Measurements from ENCODE around the gene ST3GAL3. TPM values are rescaled to one million over a fixed set of nuclear protein-coding genes. Genes with fewer than 3 reads are reported as not detected.

Gene ST3GAL3
- total RNA-seq, 1 experiment from 2014 or later, result 26.0 TPM

- Histone ChIP-seq H3K9me3 (ENCODE audit: control insufficient read depth, insufficient read depth, low read depth, low read length) (peaks cover 3% of the 10 kb centered on the region; the same call in 1 of the 2 replicates), H3K4me3 (ENCODE audit: low read depth in 2 of 2, low read length in 2 of 2) (no peak overlapping the region), H3K36me3 (ENCODE audit: control insufficient read depth, insufficient read depth, low read length) (no peaks in the 10 kb centered on the region), H3K4me1 (ENCODE audit: control insufficient read depth, insufficient read depth, low read length) (peaks cover 3% of the 10 kb centered on the region; the same call in 1 of the 2 replicates), H3K27me3 (ENCODE audit: control insufficient read depth, insufficient read depth, low read length) (no peaks in the 10 kb centered on the region), H3K27ac (ENCODE audit: low read length) (no peak overlapping the region)
- intact Hi-C loops (cut with micrococcal nuclease; ENCODE audit: unreplicated experiment), result no loop called here
- peak; percentile 66 for ATAC-seq
- no TSS peak for BruUV-seq (replicated peaks)
- ChIA-PET POLR2A (no interaction called here), CTCF (interaction anchor here (1.0 kb wide), 1 partner anchor 91 kb away, joined by 3 read pairs; no protein-coding TSS in a partner anchor)
- in situ Hi-C loops (cut with HindIII; ENCODE audit: low pct_unique_long_range_greater_than_20kb, low sequenced_read_pairs), result no loop called here
- no peak for TF ChIP-seq CTCF (IDR thresholded peaks at IDR 0.05)
- TF ChIP-seq TCF7L2 (IDR thresholded peaks at IDR 0.05; ENCODE audit: low read depth, low read length), result no peak
- no peak for TF ChIP-seq REST (IDR thresholded peaks at IDR 0.05; ENCODE audit: insufficient read depth in 1 of 2, low read depth in 2 of 2, low read length in 1 of 2)
- TF ChIP-seq POLR2AphosphoS5 (IDR thresholded peaks at IDR 0.05; ENCODE audit: low read depth, low read length), result no peak
- no peak for TF ChIP-seq SIN3A (IDR thresholded peaks at IDR 0.05; ENCODE audit: borderline replicate concordance, insufficient read depth, low read depth, low read length)
- DNase-seq (ENCODE audit: low read depth, low spot score), result no peak
Observed at GRCh38 chr1:43844114-43844513, 136.8 kb downstream of the ST3GAL3 start.

- TF ChIP-seq POLR2AphosphoS5 (IDR thresholded peaks at IDR 0.05; ENCODE audit: low read depth, low read length) (no peak), REST (IDR thresholded peaks at IDR 0.05; ENCODE audit: insufficient read depth in 1 of 2, low read depth in 2 of 2, low read length in 1 of 2) (no peak), SIN3A (IDR thresholded peaks at IDR 0.05; ENCODE audit: borderline replicate concordance, insufficient read depth, low read depth, low read length) (no peak), TCF7L2 (IDR thresholded peaks at IDR 0.05; ENCODE audit: low read depth, low read length) (no peak), CTCF (IDR thresholded peaks at IDR 0.05) (no peak)
- no peak for ATAC-seq
- DNase-seq (ENCODE audit: low read depth, low spot score), result no peak
- no peak overlapping the region for H3K27ac ChIP-seq (ENCODE audit: low read length)
- BruUV-seq (replicated peaks), result TSS peak; percentile 46
- no peaks in the 10 kb centered on the region for H3K27me3 ChIP-seq (ENCODE audit: control insufficient read depth, insufficient read depth, low read length)
- intact Hi-C loops (cut with micrococcal nuclease; ENCODE audit: unreplicated experiment), result no loop called here
- H3K4me3 ChIP-seq (ENCODE audit: low read depth in 2 of 2, low read length in 2 of 2), result no peak overlapping the region
- peaks cover 3% of the 10 kb centered on the region; the same call in 1 of the 2 replicates for H3K4me1 ChIP-seq (ENCODE audit: control insufficient read depth, insufficient read depth, low read length)
- ChIA-PET POLR2A (no interaction called here), CTCF (no interaction called here)
- no peaks in the 10 kb centered on the region for H3K9me3 ChIP-seq (ENCODE audit: control insufficient read depth, insufficient read depth, low read depth, low read length)
- in situ Hi-C loops (cut with HindIII; ENCODE audit: low pct_unique_long_range_greater_than_20kb, low sequenced_read_pairs), result no loop called here
- no peaks in the 10 kb centered on the region for H3K36me3 ChIP-seq (ENCODE audit: control insufficient read depth, insufficient read depth, low read length)
Observed at GRCh38 chr1:43847290-43847689, 140.0 kb downstream of the ST3GAL3 start.
